HepG2 (cell line): ENCODE data around the gene IVL. TPM values are rescaled to one million over a fixed set of nuclear protein-coding genes. Genes with fewer than 3 reads are reported as not detected.

Experiments used
- ATAC-seq: fragments of 200-7000 bp; cut with Tn5 transposase; 3 replicates; pipeline ENCODE4 v1.9.1; 2020; ENCODE audit warnings: mild to moderate bottlenecking, moderate library complexity
- BruUV-seq: library from RNA; stranded (reverse); fragments of 400-500 nt; replicated peaks from 2 replicates; lab custom pipeline; 2021; lab: Mats Ljungman, UMichigan
- CTCF ChIA-PET: fragments of 300-600 bp; formaldehyde crosslinking; extraction: SDS; loops from one replicate; lab custom pipeline; 2021; ENCODE audit warnings: low total read pairs, inconsistent platforms, low intra/inter-chr PET ratio; lab: Yijun Ruan, JAX
- POLR2A ChIA-PET: fragments of 350-600 bp; sonication (Branson Sonifier 250); formaldehyde crosslinking; loops from one replicate; lab custom pipeline; 2020; ENCODE audit warnings: antibody characterized with exemption, inconsistent platforms; lab: Yijun Ruan, JAX
- DNase-seq: peaks from one replicate; pipeline ENCODE4 v3.0.0-alpha.2; 2015; ENCODE audit warnings: low spot score
- FAIRE-seq: peaks from 3 replicates; lab custom pipeline; 2011; peaks lifted over from hg19 to GRCh38; lab: Jason Lieb, UNC
- H2AFZ ChIP-seq: one replicate; pipeline ENCODE4 v1.6.1; 2011; ENCODE audit warnings: low read length, inconsistent platforms
- H3K27ac ChIP-seq: fragments of 300-600 bp; 3 replicates; pipeline ENCODE4 v1.8.0; 2011; ENCODE audit warnings: mixed run types, mild to moderate bottlenecking, mixed read lengths, low read length, inconsistent platforms; ENCODE audit not compliant: insufficient read depth; ENCODE audit errors: extremely low read length
- H3K27me3 ChIP-seq, 2 experiments: fragments of 200-600 bp in 1 of 2; 2 replicates in 1 of 2; 3 replicates in 1 of 2; pipeline versions ENCODE4 v1.6.0 to v1.8.0; 2011; ENCODE audit warnings: low read length in 2 of 2, mild to moderate bottlenecking in 2 of 2, moderate library complexity in 2 of 2, inconsistent platforms in 1 of 2; ENCODE audit not compliant: insufficient read depth in 2 of 2, control insufficient read depth in 1 of 2
- H3K36me3 ChIP-seq, 2 experiments: fragments of 200-600 bp in 1 of 2; replicated peaks in 1 of 2; 2 replicates in 1 of 2; 3 replicates in 1 of 2; pipeline versions ENCODE4 v1.5.1 to v1.8.0; 2011; ENCODE audit warnings: low read length in 2 of 2, inconsistent platforms in 1 of 2; ENCODE audit not compliant: insufficient read depth in 2 of 2, control insufficient read depth in 1 of 2
- H3K4me1 ChIP-seq: 2 replicates; pipeline ENCODE4 v1.5.1; 2012; ENCODE audit warnings: low read length, inconsistent platforms; ENCODE audit not compliant: insufficient read depth
- H3K4me2 ChIP-seq: 2 replicates; pipeline ENCODE4 v1.6.0; 2011; ENCODE audit warnings: low read depth, low read length, inconsistent platforms
- H3K4me3 ChIP-seq, 3 experiments: fragments of 200-600 bp in 1 of 3; sonication (generic), shearing (Covaris generic) in 1 of 3; replicated peaks in 1 of 3; 2 replicates each; pipeline ENCODE4 v1.5.1; 2011 to 2016; ENCODE audit warnings: low read length in 3 of 3, inconsistent platforms in 2 of 3, low read depth in 2 of 3, mild to moderate bottlenecking in 2 of 3, control low read depth in 1 of 3, mixed read lengths in 1 of 3; ENCODE audit not compliant: insufficient read depth in 1 of 3
- H3K79me2 ChIP-seq: one replicate; pipeline ENCODE4 v1.6.1; 2011; ENCODE audit warnings: low read length, inconsistent platforms; ENCODE audit not compliant: insufficient read depth
- H3K9ac ChIP-seq: 2 replicates; pipeline ENCODE4 v1.6.0; 2011; ENCODE audit warnings: mild to moderate bottlenecking, low read depth, low read length, inconsistent platforms; ENCODE audit not compliant: insufficient read depth
- H3K9me3 ChIP-seq: 2 replicates; pipeline ENCODE4 v1.5.1; 2012; ENCODE audit warnings: mild to moderate bottlenecking, low read length
- H4K20me1 ChIP-seq: 2 replicates; pipeline ENCODE4 v1.6.0; 2011; ENCODE audit warnings: inconsistent platforms, mild to moderate bottlenecking, low read length, moderate library complexity; ENCODE audit not compliant: insufficient read depth
- AFF4 ChIP-seq: sonication (generic); formaldehyde crosslinking; IDR thresholded peaks from 2 replicates; pipeline ENCODE4 v1.4.0; 2020; ENCODE audit warnings: missing genetic modification reagents
- FOSL2 ChIP-seq: sonication (generic); formaldehyde crosslinking; IDR thresholded peaks from 2 replicates; pipeline ENCODE4 v1.4.0; 2020; ENCODE audit warnings: missing genetic modification reagents
- HBP1 ChIP-seq: IDR thresholded peaks from 2 replicates; pipeline ENCODE4 v1.6.1; 2016; ENCODE audit warnings: low read depth, control low read depth
- HNRNPLL ChIP-seq: fragments of 200-400 bp; formaldehyde crosslinking; IDR thresholded peaks from 2 replicates; pipeline ENCODE4 v1.6.1; 2017; ENCODE audit warnings: mild to moderate bottlenecking, low read depth, low read length; ENCODE audit not compliant: poor library complexity, severe bottlenecking
- JDP2 ChIP-seq: sonication (generic); formaldehyde crosslinking; IDR thresholded peaks from 2 replicates; pipeline ENCODE4 v1.8.1; 2022; ENCODE audit warnings: missing genetic modification reagents, borderline replicate concordance
- MEIS2 ChIP-seq: sonication (generic); formaldehyde crosslinking; IDR thresholded peaks from 2 replicates; pipeline ENCODE4 v1.9.0; 2021; ENCODE audit warnings: mild to moderate bottlenecking, missing genetic modification reagents
- NAIF1 ChIP-seq: sonication (generic); formaldehyde crosslinking; IDR thresholded peaks from 2 replicates; pipeline ENCODE4 v1.5.0; 2020; ENCODE audit warnings: mild to moderate bottlenecking, missing genetic modification reagents, borderline replicate concordance
- NFIB ChIP-seq: sonication (generic); formaldehyde crosslinking; IDR thresholded peaks from 2 replicates; pipeline ENCODE4 v1.9.0; 2021; ENCODE audit warnings: missing genetic modification reagents, mild to moderate bottlenecking, borderline replicate concordance
- SUZ12 ChIP-seq: fragments of 150-350 bp; IDR thresholded peaks from 2 replicates; pipeline ENCODE4 v1.6.1; 2014; ENCODE audit warnings: low read depth, low read length
- ZBTB1 ChIP-seq: sonication (generic); formaldehyde crosslinking; IDR thresholded peaks from 2 replicates; pipeline ENCODE4 v1.4.0; 2020; ENCODE audit warnings: missing genetic modification reagents, borderline replicate concordance
- ZBTB21 ChIP-seq: sonication (generic); formaldehyde crosslinking; IDR thresholded peaks from 2 replicates; pipeline ENCODE4 v1.4.0; 2020; ENCODE audit warnings: missing genetic modification reagents
- ZBTB42 ChIP-seq: sonication (generic); formaldehyde crosslinking; IDR thresholded peaks from 2 replicates; pipeline ENCODE4 v1.5.0; 2020; ENCODE audit warnings: mild to moderate bottlenecking, missing genetic modification reagents
- ZFP82 ChIP-seq: sonication (generic); formaldehyde crosslinking; IDR thresholded peaks from 2 replicates; pipeline ENCODE4 v1.5.1; 2020; ENCODE audit warnings: mild to moderate bottlenecking, missing genetic modification reagents, borderline replicate concordance
- ZFYVE20 ChIP-seq: sonication (generic); formaldehyde crosslinking; IDR thresholded peaks from 2 replicates; pipeline ENCODE4 v1.8.0; 2023; ENCODE audit warnings: low read depth, mild to moderate bottlenecking, moderate library complexity, missing genetic modification reagents, borderline replicate concordance
- ZNF160 ChIP-seq: sonication (generic); formaldehyde crosslinking; IDR thresholded peaks from 2 replicates; pipeline ENCODE4 v1.8.0; 2022; ENCODE audit warnings: mild to moderate bottlenecking, inconsistent platforms, missing genetic modification reagents
- ZNF230 ChIP-seq: sonication (generic); formaldehyde crosslinking; IDR thresholded peaks from 2 replicates; pipeline ENCODE4 v1.4.0; 2020; ENCODE audit warnings: mild to moderate bottlenecking, missing genetic modification reagents
- ZNF549 ChIP-seq: sonication (generic); formaldehyde crosslinking; IDR thresholded peaks from 2 replicates; pipeline ENCODE4 v1.5.0; 2020; ENCODE audit warnings: missing genetic modification reagents
- WGBS: methylation state at CpG from one replicate; pipeline ENCODE4 v1.1.6; 2017; ENCODE audit warnings: low lambda C conversion rate; 5-methylcytosine and 5-hydroxymethylcytosine counted together
- in situ Hi-C: cut with HindIII; loops from 2 replicates; pipeline ENCODE4 v1.10.0; 2017; ENCODE audit warnings: low pct_unique_long_range_greater_than_20kb; ENCODE audit not compliant: extremely low pct_ligation_motif_present
- intact Hi-C: fragments of 100-400 bp; cut with micrococcal nuclease; formaldehyde crosslinking; loops from one replicate; pipeline ENCODE4 v1.10.0; 2022; ENCODE audit not compliant: unreplicated experiment
- polyA plus RNA-seq, 8 experiments: library from polyadenylated mRNA; depleted of rRNA in 3 of 8; stranded (reverse) in 7 of 8; unstranded in 1 of 8; fragments of >200 nt; fragmentation: Illumina TruSeq in 4 of 8; extraction: Trizol in 4 of 8; gene quantifications; 2 replicates each; pipeline versions ENCODE4 v1.2.1 to v1.2.3, GENCODE V29; 2011 to 2016; ENCODE audit warnings: low read depth in 4 of 8, missing spikeins in 1 of 8, mixed read lengths in 1 of 8; ENCODE audit not compliant: insufficient read depth in 1 of 8
- total RNA-seq, 5 experiments: library from RNA; depleted of rRNA; stranded (reverse); fragments of >200 nt; fragmentation: Illumina TruSeq; extraction: Trizol; gene quantifications; 2 replicates each; pipeline ENCODE4 v1.2.3, GENCODE V29; 2016; ENCODE audit warnings: low read depth in 1 of 5

Gene IVL
- total and polyA plus RNA-seq, 2 of the 13 experiments (the other 11 are each of a cell fraction or from before 2014, with no cell fraction given) = not detected

DNA sequence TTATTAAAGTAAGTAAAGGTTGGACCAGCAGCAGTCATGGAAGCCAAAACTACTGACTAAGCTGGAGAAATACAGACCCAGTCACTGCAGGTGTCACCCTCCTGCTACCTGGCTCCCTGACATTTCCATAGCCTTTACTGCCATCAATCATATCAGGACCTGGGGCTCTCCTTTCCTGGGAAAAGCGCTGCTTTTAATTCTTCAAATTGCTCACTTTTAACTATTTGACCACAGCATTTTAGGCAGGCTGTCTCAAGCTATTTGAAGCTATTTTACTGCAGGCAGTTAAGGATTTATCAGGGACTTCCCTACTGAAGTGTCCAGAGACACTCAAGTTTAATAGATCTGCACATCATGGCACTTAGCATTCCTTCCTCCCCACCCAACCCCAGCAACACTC lies 4.1 kb downstream of the IVL start:
- Histone ChIP-seq H3K4me2 (no peak overlapping the region), H3K27me3 (peaks cover 0 to 3% of the 10 kb centered on the region in 2 experiments; a peak in 1 of 5 replicates), H3K4me1 (no peaks in the 10 kb centered on the region), H3K9ac (no peak overlapping the region), H3K9me3 (no peaks in the 10 kb centered on the region), H2AFZ (no peak overlapping the region), H4K20me1 (no peaks in the 10 kb centered on the region), H3K79me2 (no peaks in the 10 kb centered on the region), H3K4me3 (no peak overlapping the region), H3K36me3 (no peaks in the 10 kb centered on the region), H3K27ac (no peak overlapping the region)
- FAIRE-seq (no peak), ATAC-seq (no peak), DNase-seq (no peak)
- intact Hi-C loops (no loop called here), in situ Hi-C loops (loop anchor here (10.0 kb wide), 1 partner anchor 312 kb away; no protein-coding TSS in a partner anchor)
- WGBS = 0% methylated on average over 1 of the region's 1 CpG
- ChIA-PET CTCF (no interaction called here), POLR2A (no interaction called here)
- BruUV-seq = no TSS peak
- TF ChIP-seq NAIF1 (CRISPR knock-in tag) (no peak), SUZ12 (no peak), ZNF160 (no peak), ZFP82 (CRISPR knock-in tag) (no peak), MEIS2 (CRISPR knock-in tag) (no peak), ZBTB21 (CRISPR knock-in tag) (no peak), JDP2 (CRISPR knock-in tag) (no peak), ZBTB42 (CRISPR knock-in tag) (no peak), NFIB (CRISPR knock-in tag) (no peak), ZNF230 (CRISPR knock-in tag) (no peak), AFF4 (CRISPR knock-in tag) (no peak), ZNF549 (CRISPR knock-in tag) (no peak), FOSL2 (no peak), HBP1 (no peak), ZBTB1 (CRISPR knock-in tag) (no peak), HNRNPLL (no peak), ZFYVE20 (CRISPR knock-in tag) (no peak)
